Loucy (cell line): ENCODE data around the gene L3MBTL4.

Source experiments
- CTCF ChIP-seq: fragments of 200-600 bp; sonication (generic); conservative IDR thresholded peaks from 2 replicates; pipeline ENCODE4 v1.5.1; 2014; ENCODE audit warnings: mild to moderate bottlenecking, antibody characterized with exemption, low read length
- EZH2phosphoT487 ChIP-seq: fragments of 200-600 bp; IDR thresholded peaks from 2 replicates; pipeline ENCODE4 v1.6.1; 2018; ENCODE audit warnings: antibody characterized with exemption, mild to moderate bottlenecking, moderate library complexity, borderline replicate concordance

GRCh38 chr18:6279308-6279707, 135.4 kb downstream of the L3MBTL4 start:
- TF ChIP-seq EZH2phosphoT487 (no peak), CTCF (no peak)
